Activated CD4-positive, alpha-beta T cell treated with anti-CD3 and anti-CD28 coated beads for 24 hours (primary cell): ENCODE data around the gene NLGN3.

ENCODE experiments used
- DNase-seq, 2 donors: peaks; one replicate each; pipeline ENCODE4 v3.0.0-alpha.2; 2020; ENCODE audit warnings: low read depth in 2 of 2

Gene NLGN3

DNA sequence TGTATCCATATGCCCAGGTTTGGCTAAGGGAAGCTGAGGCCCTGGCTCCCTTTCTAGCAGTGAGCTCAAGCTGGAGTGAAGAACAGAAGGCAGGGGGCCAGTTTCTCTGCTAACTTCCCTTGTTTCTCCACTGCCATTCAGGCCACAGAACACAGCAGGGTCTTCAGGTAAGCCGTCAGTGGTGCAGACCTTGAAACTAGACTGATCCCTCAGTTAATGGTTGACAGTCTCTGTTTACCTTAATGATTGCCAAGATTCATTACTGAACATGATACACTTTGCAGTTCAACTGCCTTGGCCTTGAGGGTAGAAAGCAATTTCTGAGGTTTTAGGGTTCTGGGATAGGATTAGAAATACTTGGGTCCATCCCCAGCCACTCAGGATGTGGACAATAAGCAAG lies 69.5 kb downstream of the NLGN3 start:
- no peak for DNase-seq

DNA sequence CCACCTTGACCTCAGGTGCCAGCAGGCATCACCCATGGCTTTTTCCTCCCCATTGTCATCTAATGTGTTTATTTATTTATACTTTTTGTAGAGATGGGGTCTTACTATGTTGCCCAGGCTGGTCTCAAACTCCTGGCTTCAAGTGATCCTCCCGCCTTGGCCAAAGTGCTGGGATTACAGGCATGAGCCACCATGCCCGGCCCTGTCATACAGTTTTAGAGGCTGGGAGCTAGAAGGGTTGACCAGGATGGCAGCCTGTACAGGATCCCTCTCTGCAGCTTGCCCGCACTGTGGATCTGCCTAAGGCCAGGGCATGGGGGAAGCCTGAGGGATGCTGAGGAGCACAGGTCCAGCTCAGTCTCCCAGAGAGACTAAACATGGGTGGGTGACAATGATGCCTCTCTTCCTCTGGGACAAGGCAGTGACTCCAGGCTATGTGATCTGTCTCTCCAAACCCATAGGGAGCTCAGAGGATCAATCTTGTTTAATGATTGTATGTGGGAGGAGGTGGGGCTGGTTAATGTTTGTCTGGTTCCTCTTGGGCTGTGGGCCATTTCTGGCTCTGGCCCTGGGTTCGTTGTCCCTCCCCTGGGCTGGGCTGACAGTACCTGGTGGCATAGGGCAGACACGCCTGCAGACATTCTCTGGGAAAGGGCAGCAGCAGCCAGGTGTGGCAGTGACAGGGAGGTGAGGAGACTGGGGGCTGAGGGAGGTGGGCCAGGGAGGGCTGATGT lies 70.1 kb downstream of the NLGN3 start:
- DNase-seq: no peak

DNA sequence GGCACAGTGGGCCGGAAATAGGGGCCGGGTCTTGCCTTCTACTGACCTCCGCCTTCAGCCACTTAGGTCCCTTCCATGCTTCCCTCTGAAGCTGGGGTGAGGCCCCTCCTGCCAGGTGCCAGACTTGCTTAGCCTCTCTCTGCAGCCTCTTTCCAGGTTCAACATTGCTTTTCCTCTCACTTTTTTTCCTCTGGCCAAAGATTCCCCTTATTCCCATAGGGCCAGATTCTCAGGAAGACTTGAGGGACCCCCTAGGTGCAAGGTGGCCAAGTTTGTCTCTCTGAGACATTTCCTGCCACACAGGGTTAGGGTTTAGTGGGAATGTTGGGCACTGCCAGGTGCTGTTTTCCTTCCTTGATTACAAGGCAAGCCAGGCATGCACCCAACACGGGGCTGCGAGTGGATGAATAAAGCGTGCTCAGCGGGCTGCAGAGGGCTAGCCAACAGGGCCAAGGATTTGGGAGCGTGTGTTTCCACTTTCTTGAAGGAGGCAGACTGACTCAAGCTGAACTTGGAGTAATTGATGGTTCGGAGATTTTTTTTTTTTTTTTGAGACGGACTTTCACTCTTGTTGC lies 70.8 kb downstream of the NLGN3 start:
- DNase-seq: no peak

DNA sequence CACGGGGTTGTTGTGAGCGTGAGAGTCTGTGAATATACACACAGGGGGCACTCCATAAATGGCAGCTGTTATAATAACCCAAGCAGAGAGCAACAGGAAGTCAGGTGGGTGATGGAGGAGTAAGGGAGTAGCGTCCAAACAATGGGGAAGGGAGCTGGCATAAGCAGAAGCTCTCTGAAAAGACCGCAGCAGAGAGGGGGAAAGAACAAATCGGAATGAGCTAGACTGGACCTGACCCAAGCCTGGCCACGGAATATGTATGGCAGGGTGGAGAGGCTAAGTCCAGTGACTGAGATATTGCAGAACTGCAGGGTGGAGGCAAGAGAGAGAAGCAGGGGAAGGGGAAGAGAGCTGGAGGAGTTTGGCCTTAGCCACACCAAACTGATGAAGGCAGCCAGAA lies 71.8 kb downstream of the NLGN3 start:
- no peak for DNase-seq

DNA sequence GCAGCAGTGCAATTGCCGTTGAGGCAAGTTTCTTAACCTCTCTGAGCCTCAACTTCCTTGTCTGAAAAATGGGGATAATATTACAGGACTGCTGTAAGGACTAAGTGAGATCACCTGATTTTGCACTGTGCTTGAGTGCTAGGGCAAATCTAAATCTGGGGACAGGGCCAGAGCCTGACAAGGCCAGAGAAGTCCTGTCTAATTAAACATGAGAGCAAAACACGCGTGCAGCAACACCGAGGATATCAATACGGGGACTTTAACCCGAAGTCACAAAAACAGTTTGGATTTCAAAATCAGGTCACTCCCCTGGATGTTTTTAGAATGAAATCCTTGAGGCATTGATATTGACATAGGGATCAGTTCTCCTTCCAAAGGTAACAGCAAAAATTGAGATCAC lies 72.7 kb downstream of the NLGN3 start:
- no peak for DNase-seq
